GM13977 (cell line): ENCODE measurements around the gene ELOVL7.

Experiments used
- DNase-seq: peaks from one replicate; pipeline ENCODE4 v3.0.0; 2012; ENCODE audit warnings: low spot score
- CTCF ChIP-seq: IDR thresholded peaks from 2 replicates; pipeline ENCODE4 v1.5.1; 2012; ENCODE audit warnings: mild to moderate bottlenecking, control low read depth; ENCODE audit not compliant: insufficient read depth; ENCODE audit errors: extremely low read depth, missing control alignments
- in situ Hi-C: fragments of 300-500 bp; cut with MboI; formaldehyde crosslinking; loops from one replicate; pipeline ENCODE4 v1.12.0; 2022; ENCODE audit warnings: low sequenced_read_pairs, low pct_unique_long_range_greater_than_20kb, mixed read lengths, inconsistent platforms; ENCODE audit not compliant: unreplicated experiment

ELOVL7 gene

GRCh38 chr5:60812426-60812825 is 31.6 kb downstream of the ELOVL7 start:
- in situ Hi-C loops: no loop called here
- no peak for TF ChIP-seq CTCF
- DNase-seq: no peak

- no peak for DNase-seq
- in situ Hi-C loops: no loop called here
- TF ChIP-seq CTCF: no peak
Measured at GRCh38 chr5:60811105-60811504, 33.0 kb downstream of the ELOVL7 start.

GRCh38 chr5:60810438-60811085 is 33.5 kb downstream of the ELOVL7 start:
- in situ Hi-C loops: no loop called here
- TF ChIP-seq CTCF: no peak

GRCh38 chr5:60809891-60810425 is 34.1 kb downstream of the ELOVL7 start:
- in situ Hi-C loops: no loop called here
- TF ChIP-seq CTCF: no peak
- DNase-seq: no peak

More at GRCh38 chr5:60810438-60811085, 33.5 kb downstream of the ELOVL7 start:
- no peak for DNase-seq

- in situ Hi-C loops: no loop called here
- no peak for TF ChIP-seq CTCF
- no peak for DNase-seq
Measured at GRCh38 chr5:60806591-60807243, 37.4 kb downstream of the ELOVL7 start.

- in situ Hi-C loops: no loop called here
- DNase-seq: no peak
- TF ChIP-seq CTCF: no peak
Measured at GRCh38 chr5:60805463-60805862, 38.6 kb downstream of the ELOVL7 start.
